ENCODE data around the gene MARCHF10. TPM values are rescaled to one million over a fixed set of nuclear protein-coding genes. Genes with fewer than 3 reads are reported as not detected.

MARCHF10 gene
- total RNA-seq, 1 experiment from 2014 or later, result 8.0 TPM

DNA sequence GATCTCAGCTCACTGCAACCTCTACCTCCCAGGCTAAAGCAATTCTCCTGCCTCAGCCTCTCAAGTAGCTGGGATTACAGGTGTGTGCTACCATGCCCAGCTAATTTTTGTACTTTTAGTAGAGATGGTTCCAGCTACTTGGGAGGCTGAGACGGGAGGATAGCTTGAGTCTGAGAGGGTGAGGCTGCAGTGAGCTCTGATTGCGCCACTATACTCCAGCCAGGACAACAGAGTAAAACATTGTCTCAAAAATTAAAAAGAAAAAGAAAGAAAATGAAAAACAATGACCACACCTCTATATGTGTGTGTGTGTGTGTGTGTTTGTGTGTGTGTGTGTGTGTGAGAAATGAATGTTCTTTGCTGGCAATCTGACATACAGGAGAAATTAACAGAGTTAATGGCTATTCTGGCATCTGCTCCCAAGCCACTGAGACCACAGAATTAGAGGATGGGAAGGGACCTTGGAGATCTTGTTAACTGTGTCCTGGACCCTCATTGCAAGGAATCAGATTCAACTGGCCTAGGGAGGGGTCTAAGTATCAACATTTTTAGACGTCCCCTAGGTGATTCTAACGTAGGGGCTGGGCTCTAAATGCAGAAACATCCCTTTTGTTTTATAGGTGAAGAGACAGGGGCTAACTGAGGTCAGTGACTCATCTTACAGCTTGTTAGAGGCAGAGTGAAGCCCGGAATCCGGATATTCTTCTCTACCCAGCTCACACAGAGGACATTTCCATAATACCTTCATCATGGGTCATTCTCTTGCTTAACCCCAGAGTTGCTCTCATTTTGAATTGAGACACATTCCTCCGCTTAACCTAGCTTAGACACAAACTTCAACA is 16.4 kb upstream of the MARCHF10 start:
- H3F3A ChIP-seq (ENCODE audit: insufficient read depth, low read depth), result peaks cover 49% of the 10 kb centered on the region
- ChIA-PET CTCF (interaction anchor here (0.6 to 0.7 kb wide), 4 partner anchors 104 to 195 kb away, joined by 3 to 5 read pairs (median 4); no protein-coding TSS in a partner anchor), POLR2A (ENCODE audit: unreplicated experiment) (interaction anchor here (0.6 to 1.4 kb wide), 7 partner anchors 15 to 425 kb away, joined by 3 to 15 read pairs (median 4); partner anchors contain the start of gene MARCHF10)
- no peaks in the 10 kb centered on the region for H3K36me3 ChIP-seq (ENCODE audit: low read depth)
- no TSS peak for BruUV-seq (replicated peaks)
- peak overlapping the region; percentile 39; the same call in 1 of the 2 replicates for H3K4me3 ChIP-seq
- no peaks in the 10 kb centered on the region for H3K9me3 ChIP-seq (ENCODE audit: insufficient read depth, low read depth)
- DNase-seq, result peak; percentile 70 to 98
- no peaks in the 10 kb centered on the region for H3K79me2 ChIP-seq (ENCODE audit: low read depth)
- H4K20me1 ChIP-seq (ENCODE audit: insufficient read depth), result no peaks in the 10 kb centered on the region
- H3K27ac ChIP-seq, result peak overlapping the region; percentile 94
- peaks cover 86% of the 10 kb centered on the region for H3K4me1 ChIP-seq (replicated peaks; ENCODE audit: insufficient read depth)
- peak overlapping the region; percentile 49; the same call in 1 of the 2 replicates for H2AFZ ChIP-seq
- no peaks in the 10 kb centered on the region for H3K27me3 ChIP-seq (ENCODE audit: insufficient read depth, low read depth)
- TF ChIP-seq, protein P1, sequence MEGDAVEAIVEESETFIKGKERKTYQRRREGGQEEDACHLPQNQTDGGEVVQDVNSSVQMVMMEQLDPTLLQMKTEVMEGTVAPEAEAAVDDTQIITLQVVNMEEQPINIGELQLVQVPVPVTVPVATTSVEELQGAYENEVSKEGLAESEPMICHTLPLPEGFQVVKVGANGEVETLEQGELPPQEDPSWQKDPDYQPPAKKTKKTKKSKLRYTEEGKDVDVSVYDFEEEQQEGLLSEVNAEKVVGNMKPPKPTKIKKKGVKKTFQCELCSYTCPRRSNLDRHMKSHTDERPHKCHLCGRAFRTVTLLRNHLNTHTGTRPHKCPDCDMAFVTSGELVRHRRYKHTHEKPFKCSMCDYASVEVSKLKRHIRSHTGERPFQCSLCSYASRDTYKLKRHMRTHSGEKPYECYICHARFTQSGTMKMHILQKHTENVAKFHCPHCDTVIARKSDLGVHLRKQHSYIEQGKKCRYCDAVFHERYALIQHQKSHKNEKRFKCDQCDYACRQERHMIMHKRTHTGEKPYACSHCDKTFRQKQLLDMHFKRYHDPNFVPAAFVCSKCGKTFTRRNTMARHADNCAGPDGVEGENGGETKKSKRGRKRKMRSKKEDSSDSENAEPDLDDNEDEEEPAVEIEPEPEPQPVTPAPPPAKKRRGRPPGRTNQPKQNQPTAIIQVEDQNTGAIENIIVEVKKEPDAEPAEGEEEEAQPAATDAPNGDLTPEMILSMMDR (conservative IDR thresholded peaks at IDR 0.05), result no peak
- peak overlapping the region; percentile 81 for H3K4me2 ChIP-seq
- intact Hi-C loops (cut with micrococcal nuclease; ENCODE audit: unreplicated experiment), result loop anchor here (1.0 to 10.0 kb wide), 5 partner anchors 37 to 144 kb away; no protein-coding TSS in a partner anchor
- H3K9me2 ChIP-seq (ENCODE audit: insufficient read depth), result no peaks in the 10 kb centered on the region

DNA sequence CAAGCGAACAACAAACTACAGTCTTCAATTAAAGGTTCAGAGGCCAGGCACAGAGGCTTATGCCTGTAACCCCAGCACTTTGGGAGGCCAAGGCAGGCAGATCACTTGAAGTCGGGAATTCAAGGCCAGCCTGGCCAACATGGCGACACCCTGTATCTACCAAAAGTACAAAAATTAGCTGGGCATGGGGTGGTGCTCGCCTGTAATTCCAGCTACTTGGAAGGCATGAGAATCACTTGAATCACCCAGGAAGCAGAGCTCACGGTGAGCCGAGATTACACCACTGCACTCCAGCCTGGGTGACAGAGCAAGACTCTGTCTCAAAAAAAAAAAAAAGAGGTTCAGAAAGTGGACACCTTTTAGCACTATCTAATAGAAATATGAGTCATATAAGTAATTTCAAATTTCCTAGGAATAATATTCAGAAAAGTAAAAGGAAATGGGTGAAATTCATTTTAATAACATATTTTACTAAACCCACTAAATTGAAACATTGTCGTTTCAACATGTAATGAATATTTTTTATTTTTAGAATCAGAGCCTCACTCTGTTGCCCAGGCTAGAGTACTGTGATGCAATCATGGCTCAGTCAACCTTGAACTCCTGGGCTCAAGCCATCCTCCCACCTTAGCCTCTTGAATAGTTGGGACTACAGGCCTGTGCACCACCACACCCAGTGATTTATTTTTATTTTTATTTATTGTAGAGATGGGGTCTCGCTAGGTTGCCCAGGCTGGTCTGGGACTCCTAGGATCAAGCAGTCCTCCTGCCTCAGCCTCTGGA is 15.2 kb upstream of the MARCHF10 start:
- Histone ChIP-seq H3K9me2 (ENCODE audit: insufficient read depth) (no peaks in the 10 kb centered on the region), H3K27ac (peak overlapping the region; percentile 94), H2AFZ (peak overlapping the region; percentile 65), H3K4me2 (peak overlapping the region; percentile 68), H3K36me3 (ENCODE audit: low read depth) (no peaks in the 10 kb centered on the region), H3K4me3 (no peak overlapping the region), H3K9me3 (ENCODE audit: insufficient read depth, low read depth) (no peaks in the 10 kb centered on the region), H3F3A (ENCODE audit: insufficient read depth, low read depth) (peaks cover 58% of the 10 kb centered on the region), H4K20me1 (ENCODE audit: insufficient read depth) (no peaks in the 10 kb centered on the region), H3K27me3 (ENCODE audit: insufficient read depth, low read depth) (no peaks in the 10 kb centered on the region), H3K79me2 (ENCODE audit: low read depth) (no peaks in the 10 kb centered on the region), H3K4me1 (replicated peaks; ENCODE audit: insufficient read depth) (peaks cover 90% of the 10 kb centered on the region)
- TF ChIP-seq EZH2 (IDR thresholded peaks at IDR 0.05; ENCODE audit: low read depth), result no peak
- TF ChIP-seq, protein P1 (conservative IDR thresholded peaks at IDR 0.05), result no peak
- intact Hi-C loops (cut with micrococcal nuclease; ENCODE audit: unreplicated experiment), result loop anchor here (10.0 kb wide), 1 partner anchor 71 kb away; no protein-coding TSS in a partner anchor
- DNase-seq, result peak; percentile 30 to 88
- ChIA-PET CTCF (interaction anchor here (0.7 kb wide), 1 partner anchor 118 kb away, joined by 4 read pairs; no protein-coding TSS in a partner anchor), POLR2A (ENCODE audit: unreplicated experiment) (interaction anchor here (0.6 kb wide), 2 partner anchors 19 to 116 kb away, joined by 3 to 5 read pairs; no protein-coding TSS in a partner anchor)
- no TSS peak for BruUV-seq (replicated peaks)
